ENCODE data around the gene ASCC2.
"Not testable (repeated sequence)": the region's sequence is repeated elsewhere in the genome, so short reads cannot be mapped to it uniquely, and the experiment has no call there.

The ASCC2 gene

GRCh38 chr22:29856496-29856895, 18.4 kb upstream of the ASCC2 start:
- DNase-seq (ENCODE audit: low read depth in 2 of 2) = no peak

- DNase-seq (ENCODE audit: low read depth in 2 of 2) = no peak
Observed at GRCh38 chr22:29855611-29856181, 17.6 kb upstream of the ASCC2 start.

GRCh38 chr22:29854432-29854831, 16.4 kb upstream of the ASCC2 start:
- no peak for DNase-seq (ENCODE audit: low read depth in 2 of 2)

- DNase-seq (ENCODE audit: low read depth in 2 of 2) = no peak
Observed at GRCh38 chr22:29848111-29848510, 10.0 kb upstream of the ASCC2 start.

- no peak for DNase-seq (ENCODE audit: low read depth in 2 of 2)
Observed at GRCh38 chr22:29846290-29846689, 8.2 kb upstream of the ASCC2 start.

- no peak for DNase-seq (ENCODE audit: low read depth in 2 of 2)
Observed at GRCh38 chr22:29842740-29843139, 4.7 kb upstream of the ASCC2 start.

- DNase-seq (ENCODE audit: low read depth in 2 of 2) = no peak
Observed at GRCh38 chr22:29842172-29842571, 4.1 kb upstream of the ASCC2 start.

- DNase-seq (ENCODE audit: low read depth in 2 of 2) = no peak
Observed at GRCh38 chr22:29840498-29840897, 2.4 kb upstream of the ASCC2 start.

GRCh38 chr22:29839039-29839438, 965 bp upstream of the ASCC2 start:
- no peak for DNase-seq (ENCODE audit: low read depth in 2 of 2)

GRCh38 chr22:29838599-29838956, 504 bp upstream of the ASCC2 start:
- no peak for DNase-seq (ENCODE audit: low read depth in 2 of 2)

GRCh38 chr22:29836791-29837370, 1.2 kb downstream of the ASCC2 start:
- not testable (repeated sequence) for DNase-seq (ENCODE audit: low read depth in 2 of 2)

- no peak for DNase-seq (ENCODE audit: low read depth in 2 of 2)
Observed at GRCh38 chr22:29834046-29834445, 4.0 kb downstream of the ASCC2 start.

- DNase-seq (ENCODE audit: low read depth in 2 of 2) = no peak
Observed at GRCh38 chr22:29833392-29833965, 4.6 kb downstream of the ASCC2 start.

- DNase-seq (ENCODE audit: low read depth in 2 of 2) = no peak
Observed at GRCh38 chr22:29831958-29832357, 6.1 kb downstream of the ASCC2 start.

- DNase-seq (ENCODE audit: low read depth in 2 of 2) = no peak
Observed at GRCh38 chr22:29831186-29831921, 6.7 kb downstream of the ASCC2 start.

- DNase-seq (ENCODE audit: low read depth in 2 of 2) = no peak
Observed at GRCh38 chr22:29830585-29830984, 7.5 kb downstream of the ASCC2 start.

GRCh38 chr22:29827726-29828125, 10.3 kb downstream of the ASCC2 start:
- DNase-seq (ENCODE audit: low read depth in 2 of 2) = not testable (repeated sequence)

GRCh38 chr22:29827091-29827490, 11.0 kb downstream of the ASCC2 start:
- DNase-seq (ENCODE audit: low read depth in 2 of 2) = no peak

- DNase-seq (ENCODE audit: low read depth in 2 of 2) = no peak
Observed at GRCh38 chr22:29825578-29825977, 12.5 kb downstream of the ASCC2 start.

- DNase-seq (ENCODE audit: low read depth in 2 of 2) = no peak
Observed at GRCh38 chr22:29824677-29825076, 13.4 kb downstream of the ASCC2 start.

- DNase-seq (ENCODE audit: low read depth in 2 of 2) = no peak
Observed at GRCh38 chr22:29821291-29822016, 16.6 kb downstream of the ASCC2 start.

GRCh38 chr22:29820961-29821290, 17.1 kb downstream of the ASCC2 start:
- DNase-seq (ENCODE audit: low read depth in 2 of 2) = no peak

GRCh38 chr22:29819501-29819900, 18.6 kb downstream of the ASCC2 start:
- DNase-seq (ENCODE audit: low read depth in 2 of 2) = no peak
